Middle frontal gyrus (tissue), 1 donor: ENCODE results near the gene CDC25A.
"Not testable (repeated sequence)": the region's sequence is repeated elsewhere in the genome, so short reads cannot be mapped to it uniquely, and the experiment has no call there.

Experiments
- DNase-seq: peaks from one replicate; pipeline ENCODE4 v3.0.0-alpha.2; 2015; ENCODE audit warnings: low spot score; ENCODE audit errors: extremely low spot score

CDC25A gene

GRCh38 chr3:48141604-48142137, 46.5 kb downstream of the CDC25A start:
- no peak for DNase-seq

GRCh38 chr3:48140936-48141603, 47.1 kb downstream of the CDC25A start:
- no peak for DNase-seq

DNA sequence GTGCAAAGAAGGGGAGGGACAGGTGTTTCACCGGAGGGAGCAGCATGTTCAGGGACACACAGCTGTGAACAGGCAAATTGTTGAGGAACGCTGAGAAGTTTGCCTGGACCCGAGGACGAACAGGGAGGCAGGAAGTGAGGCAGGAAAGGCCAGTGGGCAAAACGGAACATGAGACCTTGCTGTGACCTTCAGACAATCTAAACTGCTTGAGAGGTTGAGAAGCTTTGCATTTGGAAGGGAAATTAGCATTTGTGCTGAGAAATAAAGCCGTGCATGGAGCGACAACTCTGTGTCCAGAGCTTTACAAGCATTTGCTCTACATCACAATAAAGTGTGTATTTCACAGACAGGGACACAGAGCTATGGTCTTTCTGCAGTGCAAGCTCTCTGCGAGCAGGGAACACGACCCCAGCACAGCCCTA, 47.9 kb downstream of the CDC25A start:
- no peak for DNase-seq

- no peak for DNase-seq
Measured at GRCh38 chr3:48137425-48137999, 50.7 kb downstream of the CDC25A start.

DNA sequence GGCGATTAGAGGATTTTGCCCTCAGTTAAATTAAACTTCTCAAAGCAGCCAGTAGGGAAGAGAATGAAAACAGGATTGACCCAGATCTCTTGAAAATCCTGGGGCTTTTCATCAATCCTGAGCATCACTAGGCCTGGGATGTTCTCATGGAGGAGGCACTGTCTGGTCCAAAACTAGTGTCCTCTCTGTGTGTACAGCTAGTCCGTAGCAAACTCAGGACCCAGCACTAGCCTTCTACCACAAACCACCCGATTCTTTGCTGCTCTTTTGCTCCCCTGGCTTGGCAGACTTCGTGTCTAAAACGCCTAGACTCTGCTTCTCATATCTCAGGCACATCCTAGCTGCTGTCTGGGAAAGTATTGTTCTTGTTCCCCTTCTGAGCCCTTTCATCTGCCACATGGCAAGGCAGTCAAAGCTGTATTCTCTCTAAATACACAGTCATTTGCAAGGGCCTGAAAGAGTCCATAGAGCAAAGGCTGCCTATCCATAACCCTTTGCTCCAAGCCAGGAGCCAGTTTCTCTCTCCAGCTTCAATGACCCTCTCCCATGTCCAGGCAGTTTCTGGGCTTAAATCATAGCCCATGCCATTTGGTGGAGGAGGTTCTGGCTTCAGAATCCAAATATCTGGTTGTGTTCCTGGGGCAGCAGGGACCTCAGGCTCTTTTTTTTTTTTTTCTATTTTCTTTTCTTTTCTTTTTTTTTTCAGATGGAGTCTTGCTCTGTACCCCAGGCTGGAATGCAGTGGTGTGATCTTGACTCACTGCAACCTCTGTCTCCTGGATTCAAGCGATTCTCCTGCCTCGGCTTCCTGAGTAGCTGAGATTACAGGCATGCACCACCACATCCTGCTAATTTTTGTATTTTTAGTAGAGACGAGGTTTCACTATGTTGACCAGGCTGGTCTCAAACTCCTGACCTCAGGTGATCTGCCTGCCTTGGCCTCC, 52.4 kb downstream of the CDC25A start:
- no peak for DNase-seq

- DNase-seq: no peak
Measured at GRCh38 chr3:48130321-48130904, 57.8 kb downstream of the CDC25A start.

- DNase-seq: no peak
Measured at GRCh38 chr3:48129921-48130320, 58.3 kb downstream of the CDC25A start.

GRCh38 chr3:48128774-48129173, 59.4 kb downstream of the CDC25A start:
- DNase-seq: no peak

DNA sequence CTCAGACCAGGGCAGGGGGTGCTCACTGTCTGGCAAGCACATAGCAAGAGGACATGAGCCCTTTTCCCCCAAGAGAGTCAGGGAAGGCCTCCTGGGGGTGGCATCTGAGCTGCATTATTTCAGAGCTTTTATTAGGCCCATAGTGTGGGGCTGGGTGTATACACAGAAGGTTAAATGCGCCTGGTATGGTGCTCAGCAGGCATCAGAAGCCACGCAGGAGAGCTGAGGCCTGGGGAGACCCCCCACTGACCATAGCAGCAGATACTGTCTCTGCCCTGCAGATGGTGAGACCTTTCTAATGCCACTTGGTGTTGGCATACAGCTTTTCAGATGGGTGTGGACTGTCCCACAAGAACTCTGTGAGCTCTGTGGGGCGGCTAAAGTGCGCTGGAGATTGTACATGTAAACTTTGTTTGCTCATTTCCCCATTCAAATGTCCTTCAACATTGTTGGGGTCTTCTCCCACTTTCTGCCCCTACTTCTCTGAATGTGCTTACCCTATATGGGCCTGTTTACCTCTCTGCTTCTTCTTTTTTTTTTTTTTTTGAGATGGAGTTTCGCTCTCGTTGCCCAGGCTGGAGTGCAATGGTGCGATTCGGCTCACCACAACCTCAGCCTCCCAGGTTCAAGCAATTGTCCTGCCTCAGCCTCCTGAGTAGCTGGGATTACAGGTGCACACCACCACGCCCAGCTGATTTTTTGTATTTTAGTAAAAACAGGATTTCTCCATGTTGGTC, 62.2 kb downstream of the CDC25A start:
- DNase-seq: no peak

GRCh38 chr3:48125013-48125705, 63.1 kb downstream of the CDC25A start:
- DNase-seq: no peak

- DNase-seq: no peak
Measured at GRCh38 chr3:48123346-48123745, 64.9 kb downstream of the CDC25A start.

DNA sequence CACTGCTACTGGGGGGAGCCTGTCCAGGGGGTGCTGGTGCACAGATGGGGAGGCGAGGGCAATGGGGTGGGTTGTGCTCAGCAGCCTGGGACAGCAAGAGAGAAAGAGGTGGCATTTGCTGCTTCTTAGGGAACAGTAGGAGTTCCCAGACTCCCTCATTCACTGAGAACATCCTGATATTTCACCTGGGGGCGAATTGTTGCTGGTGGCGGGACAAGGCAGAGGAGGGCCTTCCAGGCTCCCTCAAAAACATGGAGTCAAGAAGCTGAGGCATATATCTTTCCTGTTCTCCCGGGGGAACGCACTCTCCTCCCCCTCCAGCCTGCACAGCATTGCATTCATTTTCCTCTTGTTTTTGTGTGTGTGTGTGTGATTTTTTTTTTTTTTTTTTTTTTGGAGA, 65.7 kb downstream of the CDC25A start:
- DNase-seq: no peak

- no peak for DNase-seq
Measured at GRCh38 chr3:48120223-48120622, 68.0 kb downstream of the CDC25A start.

DNA sequence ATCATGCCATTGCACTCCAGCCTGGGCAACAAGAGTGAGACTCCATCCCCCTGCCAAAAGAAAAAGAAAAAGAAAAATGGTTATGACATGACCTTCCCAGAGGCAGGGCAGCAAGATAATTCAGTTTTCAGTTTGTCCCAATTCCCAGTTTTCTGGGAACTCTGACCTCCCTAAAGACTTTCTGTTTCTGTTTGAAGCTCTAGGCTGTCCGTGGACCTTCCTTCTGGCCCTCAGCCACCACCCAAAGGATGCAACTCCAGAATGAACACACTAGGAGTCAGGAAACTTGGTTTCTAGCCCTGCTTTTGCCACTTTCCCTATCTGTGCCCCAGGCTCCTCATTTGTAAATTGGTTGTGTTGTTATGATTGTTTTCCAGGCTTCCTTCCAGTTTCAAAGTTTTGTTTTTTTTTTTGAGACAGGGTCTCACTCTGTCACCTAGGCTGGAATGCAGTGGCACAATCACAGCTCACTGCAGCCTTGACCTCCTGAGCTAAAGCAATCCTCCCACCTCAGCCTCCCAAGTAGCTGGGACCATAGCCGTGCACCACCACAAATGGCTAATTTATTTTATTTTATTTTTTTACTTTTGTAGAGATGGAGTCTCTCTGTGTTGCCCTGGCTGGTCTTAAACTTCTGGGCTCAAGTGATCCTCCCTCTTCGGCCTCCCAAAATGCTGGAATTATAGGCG, 68.6 kb downstream of the CDC25A start:
- DNase-seq: no peak

- DNase-seq: no peak
Measured at GRCh38 chr3:48118928-48119327, 69.3 kb downstream of the CDC25A start.

DNA sequence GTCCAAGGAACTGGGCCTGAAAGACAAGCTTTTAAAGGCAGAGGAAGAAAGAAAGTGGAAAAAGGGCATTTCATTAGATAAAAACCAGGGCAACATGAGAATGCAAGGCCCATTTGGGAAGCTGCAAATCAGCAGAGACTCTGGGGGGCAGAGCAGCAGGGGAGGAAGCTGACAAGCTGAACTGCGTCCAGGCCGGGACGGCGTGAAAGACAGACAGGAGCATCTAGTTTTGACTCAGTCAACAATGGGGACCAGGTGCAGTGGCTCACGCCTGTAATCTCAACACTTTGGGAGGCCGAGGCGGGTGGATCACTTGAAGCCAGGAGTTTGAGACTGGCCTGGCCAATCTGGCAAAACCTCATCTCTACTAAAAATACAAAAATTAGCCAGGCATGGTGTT, 69.9 kb downstream of the CDC25A start:
- no peak for DNase-seq

DNA sequence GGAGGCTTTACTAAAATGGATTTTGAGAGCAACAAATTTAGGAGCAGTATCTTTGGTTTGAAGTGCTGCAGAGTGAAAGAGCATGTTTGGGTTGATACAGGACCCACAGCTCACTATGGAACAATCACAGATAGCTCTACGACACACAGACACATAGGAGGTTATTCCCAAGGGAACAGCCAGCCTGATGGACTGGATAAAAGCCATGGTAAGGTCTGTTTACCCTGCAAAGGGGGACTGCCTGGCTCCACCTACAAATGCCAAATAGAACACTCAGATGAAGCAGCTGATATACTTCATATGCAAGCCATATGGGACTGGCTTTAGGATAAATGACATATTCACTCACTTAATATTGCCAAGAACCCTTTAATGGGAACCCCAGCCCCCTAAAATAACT, 75.4 kb downstream of the CDC25A start:
- DNase-seq: no peak

GRCh38 chr3:48112108-48112791, 76.0 kb downstream of the CDC25A start:
- not testable (repeated sequence) for DNase-seq

- no peak for DNase-seq
Measured at GRCh38 chr3:48110463-48110862, 77.8 kb downstream of the CDC25A start.
